NCI-H1417 (cell line): ENCODE measurements around the gene CYP27C1.
"Not testable (repeated sequence)": the region's sequence is repeated elsewhere in the genome, so short reads cannot be mapped to it uniquely, and the experiment has no call there.

ENCODE experiments used
- DNase-seq, 3 experiments: peaks; one replicate each; lab custom pipeline; 2025; lab: John Stamatoyannopoulos, UW

Gene CYP27C1

DNA sequence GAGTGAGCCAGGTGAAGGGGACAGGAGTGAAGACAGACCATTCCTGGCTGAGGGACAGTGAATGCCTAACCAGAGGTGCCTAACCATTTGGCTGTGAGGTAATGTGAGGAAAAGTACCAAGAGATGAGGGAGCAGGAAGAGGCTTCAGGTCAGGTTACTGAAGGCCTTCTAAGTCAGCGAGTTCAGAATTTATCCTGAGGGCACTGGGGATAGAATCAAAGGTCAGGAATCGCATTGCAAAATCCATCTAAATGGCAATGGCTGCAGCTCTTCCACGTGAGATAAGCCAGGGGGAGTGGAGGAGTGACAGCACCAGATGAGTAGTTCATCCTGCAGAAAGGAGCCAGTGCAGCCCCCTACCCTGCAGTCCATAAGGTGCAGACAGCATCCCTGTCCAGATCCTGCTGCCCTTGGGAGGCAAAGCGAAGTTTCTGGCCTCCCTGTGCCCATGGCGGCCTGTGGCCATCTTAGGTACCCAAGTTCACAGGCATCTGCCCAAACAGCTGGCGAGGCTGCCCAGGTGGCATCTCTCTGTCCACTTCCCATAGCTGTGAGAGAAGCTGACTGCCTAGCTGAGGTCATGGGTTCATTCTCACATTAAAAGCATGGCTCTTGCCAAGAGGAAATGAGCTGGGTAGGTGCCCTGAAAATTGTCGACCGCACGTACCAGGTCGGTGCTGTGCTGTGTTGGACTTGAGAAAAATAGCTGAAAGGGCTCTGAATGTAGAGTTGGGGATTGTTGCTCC, 49.5 kb downstream of the CYP27C1 start:
- DNase-seq = no peak

- DNase-seq = no peak
These were observed 50.1 kb downstream of the CYP27C1 start for GRCh38 chr2:127170021-127170420.

DNA sequence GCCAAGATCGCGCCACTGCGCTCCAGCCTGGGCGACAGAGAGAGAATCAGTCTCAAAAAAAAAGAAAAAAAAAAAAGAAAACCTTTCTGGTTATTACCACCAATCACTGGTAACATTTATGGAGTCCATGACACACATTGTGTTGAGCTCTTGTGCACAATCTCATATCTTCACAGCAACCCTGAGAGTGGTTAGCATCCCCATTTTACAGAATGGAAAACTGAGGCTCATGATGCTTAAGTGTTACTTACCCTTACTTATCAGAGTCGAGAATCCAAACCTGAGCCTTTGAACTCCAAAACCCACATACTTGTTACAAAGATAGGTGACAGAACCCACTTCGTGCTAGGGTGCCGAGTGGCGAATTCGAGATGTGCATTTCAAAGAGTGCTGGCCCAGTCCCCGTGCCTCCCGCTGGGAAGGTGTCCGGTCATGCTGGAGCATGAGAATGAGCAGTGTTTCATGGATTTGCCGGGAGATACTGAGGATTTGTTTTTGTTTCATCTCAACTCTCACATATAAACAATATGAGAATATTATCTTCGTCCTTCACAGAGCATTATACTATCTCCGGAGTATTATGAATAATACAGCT, 50.9 kb downstream of the CYP27C1 start:
- DNase-seq = no peak

DNA sequence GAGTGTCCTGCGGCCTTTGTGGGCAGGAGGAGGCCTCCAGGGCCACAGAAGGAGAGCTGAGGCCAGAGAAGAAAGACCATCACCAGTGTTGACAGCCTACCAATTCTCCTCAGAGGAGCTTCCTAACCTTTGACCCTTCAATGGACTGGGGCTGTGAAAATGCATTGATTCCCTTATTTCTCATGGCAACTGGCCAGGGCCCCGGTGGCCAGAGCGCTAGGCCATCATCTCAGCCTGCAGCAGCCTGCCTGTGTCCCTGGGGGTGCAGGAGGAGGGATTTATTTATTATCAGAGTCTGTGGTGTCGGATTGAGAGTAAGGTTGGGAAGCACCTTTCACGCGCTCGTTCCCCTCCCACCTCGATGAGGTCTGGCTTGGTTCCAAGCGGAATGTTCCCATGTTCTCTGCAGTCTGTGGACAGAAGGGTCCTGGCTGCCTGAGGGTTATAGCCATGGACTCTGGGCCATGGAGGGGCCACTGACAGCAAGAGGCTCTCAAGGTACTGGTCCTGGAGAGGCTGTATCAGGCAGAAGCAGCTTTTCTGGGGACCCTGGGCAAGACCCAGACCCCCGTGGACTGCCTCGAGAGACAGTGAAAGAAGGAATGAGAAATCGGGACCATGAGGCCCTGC, 53.8 kb downstream of the CYP27C1 start:
- DNase-seq = no peak

DNA sequence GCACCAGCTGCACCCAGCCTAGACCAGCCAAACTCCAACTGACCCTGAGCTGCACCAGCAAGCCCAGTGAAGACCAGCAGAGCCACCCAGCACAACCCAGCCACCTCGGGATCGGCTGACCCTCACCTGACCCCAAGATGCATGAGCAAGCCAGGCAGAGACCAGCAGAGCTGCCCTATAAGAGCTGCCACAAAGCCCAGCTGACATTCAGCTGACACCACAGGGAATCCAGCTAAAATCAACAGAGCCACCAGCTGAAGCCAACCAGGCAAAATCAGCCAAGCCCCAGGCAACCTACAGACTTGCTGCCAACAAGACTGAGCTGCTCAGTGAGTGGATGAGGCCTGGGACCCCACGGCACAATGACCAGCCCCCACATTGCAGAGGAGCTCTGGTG, 54.6 kb downstream of the CYP27C1 start:
- peak in 1 of 3 experiments; percentile 33 for DNase-seq

GRCh38 chr2:127164761-127165538, 55.1 kb downstream of the CYP27C1 start:
- peak in 1 of 3 experiments; percentile 33 for DNase-seq

DNA sequence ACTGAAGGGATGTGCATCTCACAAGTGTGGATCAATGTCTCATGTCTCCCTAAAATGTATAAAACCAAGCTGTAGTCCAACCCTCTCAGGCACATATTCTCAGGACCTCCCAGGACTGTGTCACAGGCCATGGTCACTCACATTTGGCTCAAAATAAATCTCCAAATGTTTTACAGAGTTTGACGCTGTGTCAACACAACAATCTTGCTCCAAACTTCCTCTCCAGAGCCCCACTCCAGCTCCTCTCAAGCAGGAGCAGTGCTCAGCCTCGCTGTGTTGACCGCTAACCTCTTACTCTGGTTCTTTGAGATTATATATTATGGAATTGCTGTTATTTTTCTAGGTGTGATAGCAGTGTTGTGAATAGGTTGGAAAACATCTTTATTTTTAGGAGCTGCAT, 56.2 kb downstream of the CYP27C1 start:
- DNase-seq = no peak

- DNase-seq = not testable (repeated sequence)
These were observed 57.1 kb downstream of the CYP27C1 start for GRCh38 chr2:127163090-127163406.

DNA sequence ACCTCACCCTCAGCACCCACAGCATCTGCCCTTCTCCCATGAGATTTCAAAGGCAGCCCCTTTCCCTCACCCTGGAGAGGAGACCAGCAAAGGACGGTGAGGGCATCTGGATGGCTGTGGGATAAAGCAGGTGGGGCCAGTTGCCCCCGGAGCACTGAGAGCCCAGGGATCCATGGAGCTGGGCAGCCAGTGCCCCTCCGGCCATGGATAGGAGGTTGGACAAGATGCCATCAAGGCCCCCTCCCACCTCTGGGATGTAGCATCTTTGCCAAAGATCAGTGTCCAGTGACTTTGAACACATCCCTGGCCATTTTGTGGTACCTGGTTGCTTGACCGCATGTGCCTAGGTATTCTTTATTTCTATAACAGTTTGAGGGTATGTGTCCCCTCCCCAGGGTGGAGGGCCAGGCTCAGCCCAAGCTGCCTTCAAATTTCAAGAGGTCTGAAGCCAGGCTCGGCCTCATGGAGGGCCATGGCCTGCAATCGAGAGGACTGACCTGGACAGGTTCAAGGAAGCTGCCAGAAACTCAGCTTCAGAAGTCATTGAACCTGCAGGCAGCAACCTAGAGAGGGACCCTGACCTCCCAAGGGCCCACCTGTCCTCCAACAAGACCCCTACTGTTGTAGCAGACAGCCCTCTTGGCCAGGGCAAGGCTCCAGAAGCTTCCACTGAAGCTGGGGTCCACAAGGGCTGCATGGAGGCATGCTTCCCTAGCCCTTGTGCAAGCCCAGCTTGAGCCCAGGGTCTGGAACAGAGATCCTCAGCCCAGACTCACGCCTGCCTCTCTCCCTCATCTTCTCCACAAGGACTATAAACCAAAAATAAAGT, 57.6 kb downstream of the CYP27C1 start:
- no peak for DNase-seq

GRCh38 chr2:127161176-127162136, 58.6 kb downstream of the CYP27C1 start:
- DNase-seq = no peak

DNA sequence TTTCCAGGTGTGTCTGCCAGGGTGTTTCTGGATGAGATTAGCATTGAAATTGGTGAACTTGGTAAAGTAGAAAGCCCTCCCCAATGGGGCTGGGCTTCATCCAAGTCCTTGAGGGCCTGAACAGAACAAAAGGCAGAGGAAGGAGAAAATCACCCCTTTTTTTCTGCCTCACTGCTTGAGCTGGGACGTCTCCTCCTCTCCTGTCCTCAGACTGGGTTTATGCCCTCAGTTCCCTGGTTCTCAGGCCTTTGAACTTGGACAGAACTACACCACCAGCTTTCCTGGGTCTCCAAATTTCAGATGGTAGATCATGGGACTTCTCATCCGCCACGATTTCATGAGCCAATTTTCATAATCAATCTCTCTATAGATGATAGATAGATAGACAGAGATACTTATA, 59.4 kb downstream of the CYP27C1 start:
- no peak for DNase-seq

DNA sequence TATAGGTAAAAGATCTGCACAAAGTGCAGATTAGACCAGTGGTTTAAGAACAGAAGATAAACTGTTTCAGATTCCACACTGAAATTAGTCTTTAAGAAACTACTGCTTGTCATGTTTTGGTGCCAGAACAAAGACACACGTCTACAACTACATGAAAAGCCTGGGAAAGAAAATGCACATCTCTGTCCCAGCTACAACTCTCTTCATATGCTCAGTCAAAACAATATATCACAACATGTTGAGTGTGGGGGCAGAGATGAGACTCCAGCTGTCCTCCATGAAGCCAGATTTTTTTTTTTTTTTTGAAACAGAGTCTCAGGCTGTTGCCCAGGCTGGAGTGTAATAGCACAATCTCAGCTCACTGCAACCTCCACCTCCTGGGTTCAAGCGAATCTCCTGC, 60.6 kb downstream of the CYP27C1 start:
- DNase-seq = no peak

- DNase-seq = no peak
These were observed 61.3 kb downstream of the CYP27C1 start for GRCh38 chr2:127158614-127159290.

GRCh38 chr2:127157651-127158485, 62.2 kb downstream of the CYP27C1 start:
- DNase-seq = no peak

DNA sequence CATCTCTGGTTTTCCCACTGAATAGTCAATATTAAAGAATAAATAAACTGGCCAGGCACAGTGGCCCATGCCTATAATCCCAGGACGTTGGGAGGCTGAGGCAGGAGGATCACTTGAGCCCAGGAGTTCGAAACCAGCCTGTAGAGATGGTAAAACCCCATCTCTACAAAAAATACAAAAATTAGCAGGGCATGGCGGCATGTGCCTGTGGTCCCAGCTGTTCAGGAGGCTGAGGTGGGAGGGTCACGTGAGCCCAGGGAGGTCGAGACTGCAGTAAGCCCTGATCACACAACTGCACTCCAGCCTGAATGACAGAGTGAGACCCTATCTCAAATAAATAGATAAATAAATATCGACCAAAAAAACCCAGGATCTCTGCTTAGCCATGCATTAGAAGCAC, 63.0 kb downstream of the CYP27C1 start:
- DNase-seq = no peak

DNA sequence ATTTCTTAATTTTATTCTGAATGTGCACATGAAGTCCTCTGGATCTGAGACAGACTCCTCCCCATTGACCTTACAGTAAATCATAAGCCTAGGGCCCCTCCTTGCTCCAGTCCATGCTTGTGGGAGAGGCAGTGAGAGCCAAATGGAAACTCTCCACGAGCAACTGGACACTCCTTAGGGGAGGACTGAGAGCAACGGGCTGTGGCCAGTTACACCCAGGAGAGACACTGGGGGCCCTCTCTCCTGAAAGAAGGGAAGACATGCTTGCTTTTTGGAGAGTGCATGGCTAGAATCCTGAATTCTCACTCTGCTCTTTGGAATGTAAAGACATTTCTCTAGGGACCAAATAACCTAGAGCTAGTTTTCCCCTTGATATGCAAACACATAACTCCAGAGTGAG, 64.2 kb downstream of the CYP27C1 start:
- no peak for DNase-seq

GRCh38 chr2:127155028-127155581, 65.0 kb downstream of the CYP27C1 start:
- no peak for DNase-seq

DNA sequence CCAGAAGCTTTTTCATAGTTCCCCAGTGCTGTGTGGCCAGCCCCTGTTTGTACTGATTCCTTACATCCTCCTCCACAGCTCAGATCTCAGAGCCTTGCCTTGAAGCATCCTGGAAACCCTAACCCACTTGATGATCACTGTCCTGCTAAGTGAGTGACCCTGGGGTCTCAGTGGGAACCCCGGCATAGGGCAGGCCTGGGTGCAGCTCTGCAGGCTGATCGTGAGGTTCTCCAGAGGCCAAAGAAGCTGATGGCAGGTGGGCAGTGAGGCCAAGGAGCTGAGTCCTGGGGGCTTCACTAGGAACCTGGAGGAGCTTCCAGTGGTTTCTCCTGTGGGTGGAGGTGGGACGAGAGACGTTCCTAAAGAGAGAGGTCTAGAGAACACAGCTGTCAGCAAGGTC, 65.7 kb downstream of the CYP27C1 start:
- DNase-seq = no peak

DNA sequence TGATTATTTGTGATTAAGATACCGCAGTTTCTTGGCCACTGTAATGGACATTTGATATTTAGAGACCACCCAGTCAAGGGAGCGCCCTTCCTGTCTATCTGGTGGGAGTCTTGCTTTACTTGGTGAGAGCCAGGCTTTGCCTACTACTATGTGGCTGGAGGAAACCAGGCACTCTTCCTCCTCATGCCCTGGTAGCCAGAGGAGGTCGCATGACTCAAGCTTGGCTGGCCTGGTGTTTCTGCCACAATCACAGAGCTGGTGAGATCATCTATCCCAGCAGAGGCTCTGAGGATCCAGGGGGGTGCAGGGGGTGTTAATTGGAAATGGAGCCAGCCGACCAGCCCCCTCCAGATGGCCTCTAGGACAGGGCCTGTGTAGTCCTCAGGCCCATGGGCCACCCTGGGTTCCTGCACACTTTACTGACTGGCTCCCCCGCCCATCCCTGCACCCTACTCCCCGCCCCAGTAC, 66.4 kb downstream of the CYP27C1 start:
- no peak for DNase-seq
